ENCODE results near the gene DNPEP.
"Not testable (repeated sequence)": the region's sequence is repeated elsewhere in the genome, so short reads cannot be mapped to it uniquely, and the experiment has no call there.

The DNPEP gene

DNA sequence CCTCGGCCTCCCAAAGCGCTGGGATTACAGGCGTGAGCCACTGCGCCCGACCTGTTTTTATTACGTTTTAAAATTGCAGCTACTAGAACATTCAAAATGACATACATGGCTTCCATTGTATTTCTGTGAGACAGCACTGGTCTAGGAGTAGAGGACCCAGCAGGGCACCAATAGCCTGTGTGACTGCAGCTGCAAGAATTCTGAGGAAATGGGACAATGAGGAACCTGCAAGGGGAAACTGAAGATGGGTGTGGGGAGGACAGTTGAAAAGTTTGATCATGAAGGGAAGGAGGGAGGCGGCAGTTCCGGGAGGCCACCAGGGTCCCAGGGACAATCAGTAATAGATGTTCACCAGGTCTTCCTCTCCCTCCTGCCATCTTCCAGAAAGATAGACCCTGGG, 13.9 kb upstream of the DNPEP start:
- DNase-seq (ENCODE audit: low spot score), result no peak

GRCh38 chr2:219400562-219400961, 12.8 kb upstream of the DNPEP start:
- no peak for DNase-seq (ENCODE audit: low spot score)

DNA sequence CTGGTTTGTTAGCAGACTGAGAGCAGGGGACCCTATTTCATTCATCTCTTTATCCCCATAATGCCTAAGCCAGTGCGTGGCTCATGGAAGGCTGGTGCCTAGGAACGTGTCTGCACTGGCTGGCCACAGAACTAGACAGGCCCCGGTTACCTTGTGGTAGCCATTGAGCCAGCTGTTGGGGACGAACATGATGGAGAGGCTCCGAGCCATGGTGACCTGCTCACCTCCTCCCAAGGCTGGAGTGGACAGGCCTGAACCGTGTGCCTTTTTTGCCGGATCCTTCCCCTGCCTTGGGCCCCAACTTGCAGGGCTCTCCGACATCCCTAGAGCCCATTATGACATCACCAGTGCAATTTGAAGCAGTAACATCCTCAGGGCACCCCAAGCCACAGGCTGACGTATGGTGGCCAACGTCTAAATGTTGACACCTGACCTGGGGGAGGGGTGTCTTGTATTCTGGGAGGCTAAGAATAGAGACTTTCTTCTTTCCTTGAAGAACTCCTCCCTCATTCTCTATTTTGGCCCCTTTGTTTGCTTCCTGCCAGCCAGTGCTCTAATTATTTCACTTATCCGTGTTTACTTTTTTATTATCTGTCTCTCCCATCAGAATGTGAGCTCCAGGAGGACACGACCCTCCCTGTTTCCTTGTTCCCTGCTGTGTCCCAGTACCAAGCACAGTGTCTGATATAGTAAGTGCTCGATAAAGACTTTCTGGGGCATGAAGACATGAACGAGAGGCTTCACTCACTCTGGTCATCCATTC, 12.2 kb upstream of the DNPEP start:
- no peak for DNase-seq (ENCODE audit: low spot score)

GRCh38 chr2:219398721-219399363, 11.1 kb upstream of the DNPEP start:
- no peak for DNase-seq (ENCODE audit: low spot score)

GRCh38 chr2:219396863-219397457, 9.2 kb upstream of the DNPEP start:
- no peak for DNase-seq (ENCODE audit: low spot score)

DNA sequence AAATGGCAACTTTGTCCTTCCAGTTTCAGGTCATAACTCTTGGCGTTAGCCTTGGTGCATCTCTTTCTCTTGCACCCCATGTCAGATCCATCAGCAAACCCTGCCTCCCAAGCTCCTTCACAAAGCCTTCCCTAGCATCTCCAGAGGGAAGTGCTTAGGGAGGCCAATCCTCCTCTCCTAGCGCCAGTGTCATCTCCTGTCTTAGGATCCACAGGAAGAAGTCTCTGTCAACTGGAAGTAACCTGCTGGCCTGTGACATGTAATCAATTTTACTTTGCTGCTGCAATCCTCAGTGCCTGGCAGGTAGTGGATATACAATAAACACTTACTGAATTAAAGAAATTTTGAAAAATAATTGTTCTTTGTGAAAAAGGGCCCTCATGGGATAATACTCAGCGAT, 7.9 kb upstream of the DNPEP start:
- no peak for DNase-seq (ENCODE audit: low spot score)

DNA sequence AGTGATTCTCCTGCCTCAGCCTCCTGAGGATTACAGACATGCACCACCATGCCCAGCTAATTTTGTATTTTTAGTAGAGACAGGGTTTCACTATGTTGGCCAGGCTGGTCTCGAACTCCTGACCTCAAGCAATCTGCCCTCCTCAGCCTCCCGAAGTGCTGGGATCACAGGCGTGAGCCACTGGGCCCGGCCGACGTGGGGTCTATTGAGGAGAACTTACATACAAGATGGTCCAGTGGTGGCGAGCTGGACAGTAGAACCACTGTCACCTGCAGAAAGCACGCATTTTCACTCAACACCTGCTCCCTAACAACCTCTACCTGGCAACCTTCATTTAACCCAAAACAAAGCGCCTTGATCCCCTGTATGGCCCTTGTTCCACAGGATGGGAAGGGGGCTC, 7.3 kb upstream of the DNPEP start:
- not testable (repeated sequence) for DNase-seq (ENCODE audit: low spot score)

DNA sequence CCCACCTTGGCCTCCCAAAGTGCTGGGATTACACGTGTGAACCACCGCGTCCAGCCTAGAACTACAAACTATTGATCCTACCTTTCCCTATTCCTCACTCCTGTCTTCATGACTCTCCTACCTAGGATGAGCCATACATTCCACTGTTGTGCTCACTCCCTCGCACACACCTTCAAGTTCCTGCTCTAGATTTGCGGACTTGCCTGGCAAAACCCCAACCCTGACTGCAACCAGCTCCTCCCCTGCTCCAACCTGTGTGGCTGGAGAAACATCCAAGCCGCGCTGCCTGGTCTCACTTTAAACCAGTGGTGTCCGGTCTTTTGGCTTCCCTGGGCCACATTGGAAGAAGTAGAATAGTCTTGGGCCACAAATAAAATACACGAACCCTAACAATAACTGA, 5.0 kb upstream of the DNPEP start:
- DNase-seq (ENCODE audit: low spot score), result no peak

GRCh38 chr2:219388907-219389156, 1.1 kb upstream of the DNPEP start:
- no peak for DNase-seq (ENCODE audit: low spot score)

GRCh38 chr2:219388121-219388906, 602 bp upstream of the DNPEP start:
- DNase-seq (ENCODE audit: low spot score), result peak; percentile 86

GRCh38 chr2:219386532-219387280, 1.0 kb downstream of the DNPEP start:
- DNase-seq (ENCODE audit: low spot score), result no peak

DNA sequence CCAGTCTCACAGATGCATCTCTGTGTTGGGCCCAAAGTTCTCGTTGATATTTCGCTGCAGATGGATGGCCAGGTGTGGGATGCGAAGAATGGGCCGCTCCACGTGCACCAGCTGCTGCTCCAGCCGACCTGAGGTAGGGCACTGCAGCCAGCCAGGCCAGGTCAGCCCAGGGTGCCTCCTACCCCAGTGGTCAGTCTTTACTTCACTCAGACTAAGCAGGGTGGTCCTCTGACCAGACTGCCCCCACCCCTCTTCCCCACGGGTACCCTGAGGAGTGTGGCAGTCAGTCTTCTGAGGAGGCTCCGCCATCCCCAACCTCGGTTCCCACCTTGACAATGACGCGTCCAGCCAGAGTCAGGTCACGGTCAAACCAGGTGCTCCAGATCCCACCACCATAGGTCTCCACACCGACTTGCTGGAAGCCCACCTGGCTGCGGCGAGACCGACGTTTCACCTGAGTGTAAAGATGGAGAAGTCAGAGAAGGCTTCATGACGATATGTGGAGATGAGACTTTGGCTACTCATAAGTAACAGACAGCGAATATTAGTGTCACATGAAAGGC, 1.7 kb downstream of the DNPEP start:
- no peak for DNase-seq (ENCODE audit: low spot score)

DNA sequence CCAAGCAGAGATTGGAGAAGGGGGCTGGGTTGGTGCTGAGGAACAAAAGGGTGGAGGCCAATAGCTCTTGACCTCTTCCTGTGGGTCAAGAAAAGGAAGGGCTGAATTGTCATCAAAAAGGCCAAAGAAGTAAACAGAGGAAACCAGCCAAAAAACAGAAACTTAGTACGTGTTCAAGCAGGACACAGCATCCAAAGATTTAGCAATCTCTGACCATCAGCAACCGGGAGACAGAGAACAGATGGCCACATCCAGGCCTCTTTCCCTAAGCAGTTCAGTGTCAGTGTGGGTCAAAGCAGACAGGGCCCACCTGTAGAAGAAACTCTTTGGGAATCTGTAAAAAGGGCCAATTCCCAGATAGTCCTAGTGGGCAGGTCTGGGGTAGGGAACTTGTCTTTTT, 2.9 kb downstream of the DNPEP start:
- DNase-seq (ENCODE audit: low spot score), result no peak

GRCh38 chr2:219384083-219384713, 3.5 kb downstream of the DNPEP start:
- no peak for DNase-seq (ENCODE audit: low spot score)

DNA sequence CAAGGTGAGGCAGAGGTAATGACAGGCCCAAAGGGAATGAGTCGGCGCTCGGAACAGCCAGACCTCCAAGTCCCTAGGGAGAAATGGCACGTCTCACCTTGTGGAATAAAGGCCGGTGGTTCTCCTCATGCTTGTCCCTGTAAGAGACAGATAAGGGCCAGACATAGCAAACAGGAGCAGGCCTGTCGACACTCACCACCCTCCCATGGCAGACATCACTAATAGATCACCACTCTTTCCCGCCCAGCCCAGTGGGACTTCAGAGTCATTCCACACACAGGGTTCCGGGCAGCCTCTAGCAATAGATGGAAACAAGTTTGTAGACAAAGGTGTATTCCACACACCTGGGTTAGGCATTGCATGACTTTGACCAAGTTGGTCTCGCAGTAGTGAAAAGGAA, 6.3 kb downstream of the DNPEP start:
- DNase-seq (ENCODE audit: low spot score), result no peak

- DNase-seq (ENCODE audit: low spot score), result no peak
These were observed 6.8 kb downstream of the DNPEP start for GRCh38 chr2:219380926-219381325.

DNA sequence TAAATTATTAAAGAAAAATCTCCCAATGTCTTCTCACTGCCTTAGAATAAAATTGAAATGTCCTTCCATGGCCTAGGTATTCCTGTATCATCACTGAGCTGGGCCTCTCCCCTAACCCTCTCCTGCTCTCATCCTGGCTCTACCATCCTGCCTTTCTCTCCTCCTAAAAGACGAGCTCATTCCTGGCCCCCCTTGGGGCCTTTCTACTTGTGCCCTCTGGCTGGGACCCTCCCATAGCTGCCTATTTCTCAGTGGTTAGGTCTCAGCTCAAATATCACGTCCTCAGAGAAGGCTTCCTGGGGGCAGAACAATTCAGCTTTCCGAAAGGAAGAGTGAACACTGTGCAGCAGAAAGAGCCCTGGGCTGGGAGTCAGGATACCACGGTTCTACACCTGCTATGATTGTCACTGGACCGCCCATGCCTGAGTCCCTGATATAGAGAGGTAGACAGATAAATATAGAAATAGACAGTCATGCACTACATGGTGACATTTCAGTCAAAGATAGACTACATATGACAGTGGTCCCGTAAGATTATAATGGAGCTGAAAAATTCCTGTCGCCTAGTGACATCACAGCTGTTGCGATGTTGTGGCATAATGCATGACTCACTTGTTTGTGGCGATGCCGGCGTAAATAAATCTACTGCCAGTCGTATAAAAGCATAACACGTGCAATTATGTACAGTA, 9.4 kb downstream of the DNPEP start:
- no peak for DNase-seq (ENCODE audit: low spot score)

DNA sequence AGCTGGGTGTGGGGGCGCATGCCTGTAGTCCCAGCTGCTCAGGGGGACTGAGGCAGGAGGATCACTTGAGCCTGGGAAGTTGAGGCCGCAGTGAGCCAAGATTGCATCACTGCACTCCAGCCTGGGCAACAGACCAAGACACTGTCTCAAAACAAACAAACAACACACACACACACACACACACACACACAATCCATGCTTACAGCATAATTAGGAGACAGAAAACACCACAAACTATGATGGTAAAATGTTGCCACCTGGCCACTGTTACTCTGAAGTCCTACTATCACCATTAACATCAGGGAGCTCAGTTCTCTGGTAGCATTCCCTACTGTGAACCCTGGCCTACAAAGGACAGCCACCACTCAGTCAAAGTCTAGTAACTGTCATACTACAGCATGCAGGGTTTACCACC, 18.3 kb downstream of the DNPEP start:
- no peak for DNase-seq (ENCODE audit: low spot score)

GRCh38 chr2:219368690-219369191, 19.0 kb downstream of the DNPEP start:
- no peak for DNase-seq (ENCODE audit: low spot score)

DNA sequence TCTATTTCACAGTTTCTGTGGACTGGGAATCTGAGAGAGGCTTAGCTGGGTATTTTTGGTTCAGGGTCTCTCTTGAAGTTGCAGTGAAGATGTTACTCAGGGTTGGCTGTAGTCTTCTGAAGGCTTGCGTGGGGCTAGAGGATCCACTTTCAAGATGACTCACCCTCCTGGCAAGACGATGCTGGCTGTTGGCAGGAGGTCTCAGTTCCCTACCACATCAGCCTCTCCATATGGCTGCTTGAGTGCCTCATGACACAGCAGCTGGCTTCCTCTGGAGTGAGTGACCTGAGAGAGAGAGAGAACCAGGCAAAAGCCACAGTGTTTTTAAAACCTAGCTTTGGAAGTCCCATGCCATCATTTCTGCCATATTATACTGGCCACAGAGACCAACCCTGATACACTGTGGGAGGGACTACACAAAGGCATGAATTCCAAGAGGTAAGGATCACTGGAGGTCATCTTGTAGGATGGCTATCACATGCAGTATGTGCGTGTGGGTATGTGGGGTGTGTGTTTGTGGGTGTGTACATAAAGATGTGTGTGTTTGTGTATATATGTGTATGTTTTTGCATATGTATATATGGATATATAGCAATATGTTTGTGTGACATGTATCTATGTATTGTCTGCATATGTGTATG, 25.1 kb downstream of the DNPEP start:
- no peak for DNase-seq (ENCODE audit: low spot score)

Data from kidney capillary endothelial cell (primary cell).